ENCODE data around the gene PLEKHG3. TPM values are rescaled to one million over a fixed set of nuclear protein-coding genes. Genes with fewer than 3 reads are reported as not detected.

The PLEKHG3 gene
- total RNA-seq, 2 experiments from 2014 or later, result not detected

- Histone ChIP-seq H3K79me2 (ENCODE audit: insufficient read depth, low read depth, low read length) (no peaks in the 10 kb centered on the region), H3K9me2 (ENCODE audit: insufficient read depth, low read length) (no peaks in the 10 kb centered on the region), H2AFZ (ENCODE audit: low read length) (no peak overlapping the region), H3K4me3 (ENCODE audit: low read depth, low read length, poor library complexity, severe bottlenecking) (no peak overlapping the region), H3K4me2 (ENCODE audit: low read length) (no peak overlapping the region), H3K9me3 (ENCODE audit: low read length) (no peaks in the 10 kb centered on the region), H3K36me3 (ENCODE audit: insufficient read depth, low read length) (no peaks in the 10 kb centered on the region), H3K27ac (ENCODE audit: low read depth, low read length, poor library complexity, severe bottlenecking) (no peak overlapping the region), H4K20me1 (ENCODE audit: insufficient read depth, low read length) (no peaks in the 10 kb centered on the region), H3K4me1 (ENCODE audit: insufficient read depth, low read length, poor library complexity, severe bottlenecking) (no peaks in the 10 kb centered on the region)
- intact Hi-C loops (cut with micrococcal nuclease; ENCODE audit: unreplicated experiment), result no loop called here
- CTCF ChIA-PET (ENCODE audit: unreplicated experiment), result no interaction called here
- no TSS peak for BruUV-seq (replicated peaks)
- no peak for DNase-seq (ENCODE audit: low spot score)
- TF ChIP-seq CTCF (conservative IDR thresholded peaks at IDR 0.05; ENCODE audit: low read length) (no peak), EZH2phosphoT487 (IDR thresholded peaks at IDR 0.05; ENCODE audit: borderline replicate concordance, low read depth, low read length) (no peak)
- POLR2A ChIA-PET, result interaction anchor here (0.5 kb wide), 1 partner anchor 1956 kb away, joined by 4 read pairs; no protein-coding TSS in a partner anchor
Measured at GRCh38 chr14:64696355-64696857, 7.8 kb upstream of the PLEKHG3 start.

GRCh38 chr14:64698903-64699302 is 5.3 kb upstream of the PLEKHG3 start:
- TF ChIP-seq EZH2phosphoT487 (IDR thresholded peaks at IDR 0.05; ENCODE audit: borderline replicate concordance, low read depth, low read length) (no peak), CTCF (conservative IDR thresholded peaks at IDR 0.05; ENCODE audit: low read length) (no peak)
- no peak for DNase-seq (ENCODE audit: low spot score)
- H3K27ac ChIP-seq (ENCODE audit: low read depth, low read length, poor library complexity, severe bottlenecking), result no peak overlapping the region
- no peaks in the 10 kb centered on the region for H3K36me3 ChIP-seq (ENCODE audit: insufficient read depth, low read length)
- H3K79me2 ChIP-seq (ENCODE audit: insufficient read depth, low read depth, low read length), result no peaks in the 10 kb centered on the region
- H4K20me1 ChIP-seq (ENCODE audit: insufficient read depth, low read length), result no peaks in the 10 kb centered on the region
- no peaks in the 10 kb centered on the region for H3K4me1 ChIP-seq (ENCODE audit: insufficient read depth, low read length, poor library complexity, severe bottlenecking)
- ChIA-PET POLR2A (interaction anchor here (0.7 to 1.1 kb wide), 2 partner anchors 70 to 290 kb away, joined by 3 read pairs; no protein-coding TSS in a partner anchor), CTCF (ENCODE audit: unreplicated experiment) (no interaction called here)
- H3K9me2 ChIP-seq (ENCODE audit: insufficient read depth, low read length), result no peaks in the 10 kb centered on the region
- no TSS peak for BruUV-seq (replicated peaks)
- intact Hi-C loops (cut with micrococcal nuclease; ENCODE audit: unreplicated experiment), result no loop called here
- no peak overlapping the region for H3K4me3 ChIP-seq (ENCODE audit: low read depth, low read length, poor library complexity, severe bottlenecking)
- no peaks in the 10 kb centered on the region for H3K9me3 ChIP-seq (ENCODE audit: low read length)
- no peak overlapping the region for H3K4me2 ChIP-seq (ENCODE audit: low read length)
- H2AFZ ChIP-seq (ENCODE audit: low read length), result no peak overlapping the region

GRCh38 chr14:64700290-64700689 is 3.9 kb upstream of the PLEKHG3 start:
- Histone ChIP-seq H3K4me3 (ENCODE audit: low read depth, low read length, poor library complexity, severe bottlenecking) (no peak overlapping the region), H3K79me2 (ENCODE audit: insufficient read depth, low read depth, low read length) (no peaks in the 10 kb centered on the region), H2AFZ (ENCODE audit: low read length) (no peak overlapping the region), H3K9me3 (ENCODE audit: low read length) (no peaks in the 10 kb centered on the region), H3K9me2 (ENCODE audit: insufficient read depth, low read length) (no peaks in the 10 kb centered on the region), H3K27ac (ENCODE audit: low read depth, low read length, poor library complexity, severe bottlenecking) (no peak overlapping the region), H3K4me2 (ENCODE audit: low read length) (no peak overlapping the region), H3K36me3 (ENCODE audit: insufficient read depth, low read length) (no peaks in the 10 kb centered on the region), H4K20me1 (ENCODE audit: insufficient read depth, low read length) (no peaks in the 10 kb centered on the region), H3K4me1 (ENCODE audit: insufficient read depth, low read length, poor library complexity, severe bottlenecking) (no peaks in the 10 kb centered on the region)
- TF ChIP-seq CTCF (conservative IDR thresholded peaks at IDR 0.05; ENCODE audit: low read length) (no peak), EZH2phosphoT487 (IDR thresholded peaks at IDR 0.05; ENCODE audit: borderline replicate concordance, low read depth, low read length) (no peak)
- ChIA-PET POLR2A (no interaction called here), CTCF (ENCODE audit: unreplicated experiment) (no interaction called here)
- DNase-seq (ENCODE audit: low spot score), result no peak
- no TSS peak for BruUV-seq (replicated peaks)
- intact Hi-C loops (cut with micrococcal nuclease; ENCODE audit: unreplicated experiment), result no loop called here

Data from OCI-LY7 (cell line).